Heart left ventricle (tissue), 13 donors: ENCODE measurements around the gene MYOF.

Experiments
- CTCF ChIP-seq, 12 donors: fragments of 200-600 bp; sonication (generic) in 4 of 12; IDR thresholded peaks; one replicate each; pipeline versions ENCODE4 v1.5.0 to v1.8.0; 2018 to 2022; ENCODE audit warnings: antibody characterized with exemption in 12 of 12, mild to moderate bottlenecking in 5 of 12
- POLR2A ChIP-seq, 2 donors: fragments of 450-650 bp; IDR thresholded peaks; one replicate each; pipeline ENCODE4 v1.6.1; 2017; ENCODE audit warnings: antibody characterized with exemption in 2 of 2, mild to moderate bottlenecking in 2 of 2, moderate library complexity in 2 of 2
- donor health status: ischemic (EF 13 %, LVEDD 7.1; RV severe dilation, severe dysfunction).
- donor health status: DM: no; HTN: yes; CAD: no.
- donor health status: DM: no; HTN: no; CAD: no.
- donor health status: ischemic (EF 25% LVEDD 6.9; RV normal size, moderate dysfunction).
- donor health status: ischemic (EF 25% LVEDD 5.7; RV mildly dilated, moderate dysfunction).
- donor health status: ischemic (EF 35%, LVEDD 5.7; RV mildly dilated, moderate dysfunction).
- donor health status: nonischemic (EF 11% LVEDD 7.7; RV severe dilation, severe dysfunction).
- donor health status: DM: yes; HTN: yes; CAD: no.
- donor health status: PGD.
- donor health status: ischemic (EF 29% LVEDD 5.4; RV normal size, mild dysfunction).
- donor health status: nonischemic (EF 23%, LVEDD 6.1; RV moderate dilation, normal function).

DNA sequence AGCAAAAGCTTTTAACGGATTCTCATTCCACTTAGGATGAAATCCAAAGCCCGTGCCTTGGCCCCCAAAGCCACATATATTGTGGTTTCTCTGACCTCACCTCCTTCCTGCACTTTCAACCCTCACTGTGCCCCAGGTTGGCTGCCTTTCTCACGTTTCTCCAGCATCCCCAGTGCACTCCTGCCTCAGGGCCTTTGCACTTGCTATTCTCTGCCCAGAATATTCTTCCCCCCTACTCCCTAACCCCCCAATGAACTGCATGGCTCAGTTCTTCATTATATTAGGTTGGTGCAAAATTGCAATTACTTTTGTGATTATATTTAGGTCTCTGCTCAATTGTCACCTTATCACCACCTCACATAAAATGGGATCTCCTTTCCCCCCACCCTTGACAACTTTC, 34.2 kb downstream of the MYOF start:
- TF ChIP-seq POLR2A (IDR thresholded peaks at IDR 0.05) = no peak
- no peak for TF ChIP-seq CTCF (IDR thresholded peaks at IDR 0.05)
